ENCODE data around the gene CCSER1. TPM values are rescaled to one million over a fixed set of nuclear protein-coding genes. Genes with fewer than 3 reads are reported as not detected.

The CCSER1 gene
- total and polyA plus RNA-seq, 2 experiments from 2014 or later: 2.9 to 3.4 TPM

DNA sequence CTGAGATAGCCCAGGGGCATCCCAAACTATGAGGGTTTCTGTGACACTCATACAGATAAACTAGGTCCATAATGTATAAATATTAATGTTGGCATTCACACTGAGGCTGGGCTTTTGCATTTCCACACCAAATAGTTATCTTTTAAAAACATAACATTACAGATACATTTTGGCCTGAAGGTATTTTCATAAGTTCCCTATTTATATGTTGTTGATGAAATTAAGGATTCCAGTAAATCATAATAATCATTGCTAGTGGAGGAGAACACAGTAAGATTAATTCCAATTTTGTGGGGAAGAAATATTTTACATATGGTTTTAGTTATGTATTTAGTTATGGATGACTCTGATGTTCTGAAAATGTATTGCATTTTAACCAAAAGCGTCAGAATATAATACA lies 479.6 kb downstream of the CCSER1 start (continued):
- no peak for TF ChIP-seq ETS1 (IDR thresholded peaks at IDR 0.05)
- no peak for TF ChIP-seq POLR2AphosphoS5 (IDR thresholded peaks at IDR 0.05; ENCODE audit: low read depth)
- no peak for TF ChIP-seq NANOG (IDR thresholded peaks at IDR 0.05; ENCODE audit: borderline replicate concordance)
- no peak for TF ChIP-seq ZNF331 (CRISPR knock-in tag; IDR thresholded peaks at IDR 0.05; ENCODE audit: low read depth)
- TF ChIP-seq EZH2phosphoT487 (IDR thresholded peaks at IDR 0.05; ENCODE audit: unreplicated experiment): no peak
- TF ChIP-seq REST (IDR thresholded peaks at IDR 0.05; ENCODE audit: unreplicated experiment): no peak
- TF ChIP-seq, protein P1, sequence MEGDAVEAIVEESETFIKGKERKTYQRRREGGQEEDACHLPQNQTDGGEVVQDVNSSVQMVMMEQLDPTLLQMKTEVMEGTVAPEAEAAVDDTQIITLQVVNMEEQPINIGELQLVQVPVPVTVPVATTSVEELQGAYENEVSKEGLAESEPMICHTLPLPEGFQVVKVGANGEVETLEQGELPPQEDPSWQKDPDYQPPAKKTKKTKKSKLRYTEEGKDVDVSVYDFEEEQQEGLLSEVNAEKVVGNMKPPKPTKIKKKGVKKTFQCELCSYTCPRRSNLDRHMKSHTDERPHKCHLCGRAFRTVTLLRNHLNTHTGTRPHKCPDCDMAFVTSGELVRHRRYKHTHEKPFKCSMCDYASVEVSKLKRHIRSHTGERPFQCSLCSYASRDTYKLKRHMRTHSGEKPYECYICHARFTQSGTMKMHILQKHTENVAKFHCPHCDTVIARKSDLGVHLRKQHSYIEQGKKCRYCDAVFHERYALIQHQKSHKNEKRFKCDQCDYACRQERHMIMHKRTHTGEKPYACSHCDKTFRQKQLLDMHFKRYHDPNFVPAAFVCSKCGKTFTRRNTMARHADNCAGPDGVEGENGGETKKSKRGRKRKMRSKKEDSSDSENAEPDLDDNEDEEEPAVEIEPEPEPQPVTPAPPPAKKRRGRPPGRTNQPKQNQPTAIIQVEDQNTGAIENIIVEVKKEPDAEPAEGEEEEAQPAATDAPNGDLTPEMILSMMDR (conservative IDR thresholded peaks at IDR 0.05; ENCODE audit: low read depth in 2 of 2): no peak

DNA sequence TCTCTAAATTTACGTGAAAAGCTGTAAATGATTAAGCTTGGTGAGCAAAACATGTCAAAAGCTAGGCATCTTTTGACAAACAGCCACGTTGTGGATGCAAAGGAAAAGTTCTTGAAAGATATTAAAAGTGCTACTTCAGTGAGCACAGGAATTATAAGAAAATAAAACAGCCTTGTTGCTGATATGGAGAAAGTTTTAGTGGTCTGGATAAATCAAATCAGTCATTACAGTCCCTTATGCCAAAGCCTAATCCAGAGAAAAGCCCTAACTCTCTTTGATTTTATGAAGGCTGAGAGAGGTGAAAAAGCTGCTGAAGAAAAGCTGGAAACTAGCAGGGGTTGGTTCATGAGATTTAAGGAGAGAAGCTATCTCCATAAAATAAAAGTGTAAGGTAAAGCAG lies 487.2 kb downstream of the CCSER1 start:
- Histone ChIP-seq H4K20me1 (replicated peaks; ENCODE audit: insufficient read depth) (no peaks in the 10 kb centered on the region), H3K36me3 (ENCODE audit: insufficient read depth) (no peaks in the 10 kb centered on the region), H3K27ac (ENCODE audit: low read depth) (no peak overlapping the region), H3K9me2 (ENCODE audit: insufficient read depth) (no peaks in the 10 kb centered on the region), H3K27me3 (ENCODE audit: insufficient read depth) (no peaks in the 10 kb centered on the region), H3K4me2 (no peak overlapping the region), H3F3A (replicated peaks; ENCODE audit: low read depth) (no peaks in the 10 kb centered on the region), H3K79me2 (replicated peaks; ENCODE audit: insufficient read depth) (no peaks in the 10 kb centered on the region), H3K4me1 (ENCODE audit: insufficient read depth) (no peaks in the 10 kb centered on the region), H3K4me3 (no peak overlapping the region), H2AFZ (no peak overlapping the region)
- H3K36me3 Mint-ChIP-seq (ENCODE audit: low read depth): no peaks in the 10 kb centered on the region
- ATAC-seq: no peak
- no peak overlapping the region for H3K4me3 Mint-ChIP-seq
- no peaks in the 10 kb centered on the region for H3K27me3 Mint-ChIP-seq (ENCODE audit: insufficient read depth, low read depth, poor library complexity)
- TF ChIP-seq NANOG (IDR thresholded peaks at IDR 0.05; ENCODE audit: borderline replicate concordance): no peak
- no peak for TF ChIP-seq ETS1 (IDR thresholded peaks at IDR 0.05)
- TF ChIP-seq ZNF114 (CRISPR knock-in tag; IDR thresholded peaks at IDR 0.05): no peak
- TF ChIP-seq EZH2 (IDR thresholded peaks at IDR 0.05; ENCODE audit: low read depth, unreplicated experiment): no peak
- H3K9me3 Mint-ChIP-seq: no peaks in the 10 kb centered on the region
- H3K27ac Mint-ChIP-seq: no peak overlapping the region
- DNase-seq (ENCODE audit: low spot score): no peak
- H3K4me1 Mint-ChIP-seq: no peaks in the 10 kb centered on the region
